Measurements from ENCODE around the gene SKA2. TPM values are rescaled to one million over a fixed set of nuclear protein-coding genes. Genes with fewer than 3 reads are reported as not detected.
A peak's percentile ranks its signal among the peaks of the same experiment; 100 is the strongest.

Gene SKA2
- total and polyA plus RNA-seq, 3 experiments from 2014 or later: 30.7 to 60.0 (median 55.8) TPM

GRCh38 chr17:59107306-59107670 lies 47.7 kb downstream of the SKA2 start:
- no peaks in the 10 kb centered on the region for H3K9me3 ChIP-seq (ENCODE audit: low read length)
- no peaks in the 10 kb centered on the region for H3K36me3 ChIP-seq (ENCODE audit: insufficient read depth, low read length)
- peak overlapping the region; percentile 86 to 96 (median 95) for H3K4me3 Mint-ChIP-seq
- CTCF ChIA-PET: interaction anchor here (1.1 to 2.1 kb wide), 4 partner anchors 13 to 103 kb away, joined by 3 to 12 read pairs (median 5); partner anchors contain the start of genes PRR11 and SKA2
- POLR2A ChIA-PET: interaction anchor here (1.0 to 1.9 kb wide), 3 partner anchors 48 to 771 kb away, joined by 3 to 22 read pairs (median 7); partner anchors contain the start of genes GDPD1, PRR11 and SKA2
- H3K27ac Mint-ChIP-seq: peak overlapping the region; percentile 78 to 95 (median 90)
- no peaks in the 10 kb centered on the region for H3K27me3 ChIP-seq (ENCODE audit: insufficient read depth, low read length, poor library complexity, severe bottlenecking)
- peaks cover 31 to 44% (median 36%) of the 10 kb centered on the region in 3 donors for H3K4me1 Mint-ChIP-seq
- peaks cover 0 to 4% of the 10 kb centered on the region in 2 donors for H3K27me3 Mint-ChIP-seq
- H3K27ac ChIP-seq (ENCODE audit: low read depth, low read length): peak overlapping the region; percentile 63
- no peaks in the 10 kb centered on the region for H3K9me3 Mint-ChIP-seq
- H3K36me3 Mint-ChIP-seq: peaks cover 0 to 34% (median 6%) of the 10 kb centered on the region in 3 donors
- H3K4me3 ChIP-seq (ENCODE audit: low read length): peak overlapping the region; percentile 69
- H3K4me1 ChIP-seq (ENCODE audit: insufficient read depth, low read length): peaks cover 27% of the 10 kb centered on the region
- no peak for DNase-seq

GRCh38 chr17:59106463-59107305 lies 48.3 kb downstream of the SKA2 start, which contains the start of gene TRIM37:
TSS of gene TRIM37 (minus strand) at chr17:59106880. CDS start at chr17:59106461, 419 bp downstream.
- no peaks in the 10 kb centered on the region for H3K9me3 Mint-ChIP-seq
- H3K36me3 Mint-ChIP-seq: peaks cover 0 to 35% (median 2%) of the 10 kb centered on the region in 3 donors
- CTCF ChIA-PET: interaction anchor here (0.8 to 2.1 kb wide), 5 partner anchors 12 to 104 kb away, joined by 3 to 12 read pairs (median 3); partner anchors contain the start of genes PRR11 and SKA2
- peak within 1 kb of the TSS; percentile 86 to 97 (median 91) for H3K27ac Mint-ChIP-seq
- H3K27me3 Mint-ChIP-seq: peaks cover 0 to 4% of the 10 kb centered on the region in 2 donors
- H3K27me3 ChIP-seq (ENCODE audit: insufficient read depth, low read length, poor library complexity, severe bottlenecking): no peaks in the 10 kb centered on the region
- peaks cover 35 to 49% (median 42%) of the 10 kb centered on the region in 3 donors for H3K4me1 Mint-ChIP-seq
- H3K27ac ChIP-seq (ENCODE audit: low read depth, low read length): peak within 1 kb of the TSS; percentile 90
- H3K4me3 ChIP-seq (ENCODE audit: low read length): peak within 1 kb of the TSS; percentile 69
- POLR2A ChIA-PET: interaction anchor here (0.7 to 1.9 kb wide), 4 partner anchors 48 to 770 kb away, joined by 3 to 22 read pairs (median 5); partner anchors contain the start of genes GDPD1, MTMR4, PRR11 and SKA2
- H3K4me3 Mint-ChIP-seq: peak within 1 kb of the TSS; percentile 86 to 96 (median 95)
- H3K9me3 ChIP-seq (ENCODE audit: low read length): no peaks in the 10 kb centered on the region
- peaks cover 27% of the 10 kb centered on the region for H3K4me1 ChIP-seq (ENCODE audit: insufficient read depth, low read length)
- peak; percentile 97 to 99 (median 99) for DNase-seq
- H3K36me3 ChIP-seq (ENCODE audit: insufficient read depth, low read length): no peaks in the 10 kb centered on the region

- peak; percentile 65 to 86 (median 74) for DNase-seq
- peaks cover 35 to 54% (median 47%) of the 10 kb centered on the region in 3 donors for H3K4me1 Mint-ChIP-seq
- Histone ChIP-seq H3K27me3 (ENCODE audit: insufficient read depth, low read length, poor library complexity, severe bottlenecking) (no peaks in the 10 kb centered on the region), H3K27ac (ENCODE audit: low read depth, low read length) (peak overlapping the region; percentile 90), H3K9me3 (ENCODE audit: low read length) (no peaks in the 10 kb centered on the region), H3K4me1 (ENCODE audit: insufficient read depth, low read length) (peaks cover 27% of the 10 kb centered on the region), H3K36me3 (ENCODE audit: insufficient read depth, low read length) (no peaks in the 10 kb centered on the region), H3K4me3 (ENCODE audit: low read length) (peak overlapping the region; percentile 69)
- no peaks in the 10 kb centered on the region for H3K9me3 Mint-ChIP-seq
- ChIA-PET CTCF (interaction anchor here (0.8 to 2.1 kb wide), 4 partner anchors 11 to 104 kb away, joined by 3 to 12 read pairs (median 5); partner anchors contain the start of genes PRR11 and SKA2), POLR2A (interaction anchor here (0.6 to 1.9 kb wide), 4 partner anchors 49 to 591 kb away, joined by 3 to 22 read pairs (median 8); partner anchors contain the start of genes GDPD1, MTMR4, PRR11 and SKA2)
- peaks cover 0 to 35% (median 3%) of the 10 kb centered on the region in 3 donors for H3K36me3 Mint-ChIP-seq
- peaks cover 0 to 4% of the 10 kb centered on the region in 2 donors for H3K27me3 Mint-ChIP-seq
- peak overlapping the region; percentile 86 to 96 (median 95) for H3K4me3 Mint-ChIP-seq
- H3K27ac Mint-ChIP-seq: peak overlapping the region; percentile 86 to 97 (median 91)
Observed at GRCh38 chr17:59105852-59106462, 49.0 kb downstream of the SKA2 start.

- Mint-ChIP-seq H3K9me3 (no peaks in the 10 kb centered on the region), H3K27ac (peak overlapping the region in 3 of 8 donors; percentile 2 to 59 (median 58)), H3K4me3 (no peak overlapping the region), H3K4me1 (peaks cover 38 to 60% (median 57%) of the 10 kb centered on the region in 3 donors), H3K27me3 (peaks cover 0 to 2% of the 10 kb centered on the region in 2 donors), H3K36me3 (peaks cover 11 to 50% (median 20%) of the 10 kb centered on the region in 3 donors)
- H3K27me3 ChIP-seq (ENCODE audit: insufficient read depth, low read length, poor library complexity, severe bottlenecking): no peaks in the 10 kb centered on the region
- no peak for DNase-seq
- no peaks in the 10 kb centered on the region for H3K36me3 ChIP-seq (ENCODE audit: insufficient read depth, low read length)
- no peak overlapping the region for H3K4me3 ChIP-seq (ENCODE audit: low read length)
- ChIA-PET POLR2A (no interaction called here), CTCF (no interaction called here)
- no peak overlapping the region for H3K27ac ChIP-seq (ENCODE audit: low read depth, low read length)
- peaks cover 20% of the 10 kb centered on the region for H3K4me1 ChIP-seq (ENCODE audit: insufficient read depth, low read length)
- H3K9me3 ChIP-seq (ENCODE audit: low read length): no peaks in the 10 kb centered on the region
Observed at GRCh38 chr17:59101178-59101577, 53.8 kb downstream of the SKA2 start.

- Histone ChIP-seq H3K9me3 (ENCODE audit: low read length) (no peaks in the 10 kb centered on the region), H3K27me3 (ENCODE audit: insufficient read depth, low read length, poor library complexity, severe bottlenecking) (no peaks in the 10 kb centered on the region), H3K4me1 (ENCODE audit: insufficient read depth, low read length) (no peaks in the 10 kb centered on the region), H3K4me3 (ENCODE audit: low read length) (no peak overlapping the region), H3K27ac (ENCODE audit: low read depth, low read length) (no peak overlapping the region), H3K36me3 (ENCODE audit: insufficient read depth, low read length) (no peaks in the 10 kb centered on the region)
- no peak for DNase-seq
- ChIA-PET POLR2A (no interaction called here), CTCF (interaction anchor here (0.6 kb wide), 1 partner anchor 576 kb away, joined by 3 read pairs; no protein-coding TSS in a partner anchor)
- peaks cover 11 to 57% (median 24%) of the 10 kb centered on the region in 3 donors for H3K36me3 Mint-ChIP-seq
- H3K27ac Mint-ChIP-seq: peak overlapping the region in 2 of 8 donors; percentile 26 to 28
- no peaks in the 10 kb centered on the region for H3K27me3 Mint-ChIP-seq
- H3K4me1 Mint-ChIP-seq: peaks cover 34 to 55% (median 48%) of the 10 kb centered on the region in 3 donors
- H3K4me3 Mint-ChIP-seq: no peak overlapping the region
- H3K9me3 Mint-ChIP-seq: no peaks in the 10 kb centered on the region
Observed at GRCh38 chr17:59097876-59098275, 57.1 kb downstream of the SKA2 start.

- no peak for DNase-seq
- peaks cover 27 to 40% (median 29%) of the 10 kb centered on the region in 3 donors for H3K4me1 Mint-ChIP-seq
- H3K4me3 ChIP-seq (ENCODE audit: low read length): no peak overlapping the region
- H3K36me3 Mint-ChIP-seq: peaks cover 11 to 47% (median 16%) of the 10 kb centered on the region in 3 donors
- ChIA-PET POLR2A (no interaction called here), CTCF (interaction anchor here (2.8 kb wide), 1 partner anchor 12 kb away, joined by 7 read pairs; the partner anchor contains the start of gene TRIM37)
- no peaks in the 10 kb centered on the region for H3K27me3 ChIP-seq (ENCODE audit: insufficient read depth, low read length, poor library complexity, severe bottlenecking)
- no peak overlapping the region for H3K27ac Mint-ChIP-seq
- no peaks in the 10 kb centered on the region for H3K27me3 Mint-ChIP-seq
- H3K27ac ChIP-seq (ENCODE audit: low read depth, low read length): no peak overlapping the region
- H3K9me3 ChIP-seq (ENCODE audit: low read length): no peaks in the 10 kb centered on the region
- no peaks in the 10 kb centered on the region for H3K4me1 ChIP-seq (ENCODE audit: insufficient read depth, low read length)
- H3K4me3 Mint-ChIP-seq: no peak overlapping the region
- no peaks in the 10 kb centered on the region for H3K36me3 ChIP-seq (ENCODE audit: insufficient read depth, low read length)
- H3K9me3 Mint-ChIP-seq: no peaks in the 10 kb centered on the region
Observed at GRCh38 chr17:59094861-59095530, 60.0 kb downstream of the SKA2 start.

- no peak overlapping the region for H3K27ac Mint-ChIP-seq
- H3K9me3 ChIP-seq (ENCODE audit: low read length): no peaks in the 10 kb centered on the region
- H3K27me3 ChIP-seq (ENCODE audit: insufficient read depth, low read length, poor library complexity, severe bottlenecking): no peaks in the 10 kb centered on the region
- no peak for DNase-seq
- H3K4me1 Mint-ChIP-seq: peaks cover 25 to 39% (median 29%) of the 10 kb centered on the region in 3 donors
- no peaks in the 10 kb centered on the region for H3K27me3 Mint-ChIP-seq
- H3K4me1 ChIP-seq (ENCODE audit: insufficient read depth, low read length): no peaks in the 10 kb centered on the region
- CTCF ChIA-PET: interaction anchor here (2.8 kb wide), 1 partner anchor 13 kb away, joined by 7 read pairs; the partner anchor contains the start of gene TRIM37
- no peaks in the 10 kb centered on the region for H3K36me3 ChIP-seq (ENCODE audit: insufficient read depth, low read length)
- peaks cover 11 to 47% (median 14%) of the 10 kb centered on the region in 3 donors for H3K36me3 Mint-ChIP-seq
- H3K4me3 Mint-ChIP-seq: no peak overlapping the region
- no peak overlapping the region for H3K4me3 ChIP-seq (ENCODE audit: low read length)
- POLR2A ChIA-PET: no interaction called here
- H3K9me3 Mint-ChIP-seq: no peaks in the 10 kb centered on the region
- H3K27ac ChIP-seq (ENCODE audit: low read depth, low read length): no peak overlapping the region
Observed at GRCh38 chr17:59093702-59094231, 61.2 kb downstream of the SKA2 start.
